ENCODE data around the gene BYSL. TPM values are rescaled to one million over a fixed set of nuclear protein-coding genes. Genes with fewer than 3 reads are reported as not detected.

BYSL gene
- polyA plus RNA-seq, 1 donor from 2014 or later = 19.8 TPM

- H3K4me3 ChIP-seq (ENCODE audit: low read length) = no peak overlapping the region
- no peak for TF ChIP-seq MXI1 (conservative IDR thresholded peaks at IDR 0.05; ENCODE audit: poor library complexity, severe bottlenecking)
- TF ChIP-seq EZH2 (IDR thresholded peaks at IDR 0.05; ENCODE audit: borderline replicate concordance, insufficient read depth, low read length, poor library complexity, severe bottlenecking) = no peak
- no peak for TF ChIP-seq EP300 (conservative IDR thresholded peaks at IDR 0.05; ENCODE audit: poor library complexity, severe bottlenecking)
- no peaks in the 10 kb centered on the region for H4K20me1 ChIP-seq (ENCODE audit: insufficient read depth)
- peaks cover 3% of the 10 kb centered on the region for H3K36me3 ChIP-seq (ENCODE audit: insufficient read depth, low read length)
- no peaks in the 10 kb centered on the region for H3K9me3 ChIP-seq (ENCODE audit: low read length)
- H3F3A ChIP-seq (ENCODE audit: insufficient read depth, low read length, poor library complexity, severe bottlenecking) = no peaks in the 10 kb centered on the region
- no peaks in the 10 kb centered on the region for H3K9me2 ChIP-seq (ENCODE audit: insufficient read depth, low read length)
- peaks cover 33% of the 10 kb centered on the region for H3K79me2 ChIP-seq (replicated peaks; ENCODE audit: insufficient read depth, low read length)
- no peak overlapping the region for H2AFZ ChIP-seq (ENCODE audit: low read depth, low read length)
- no peak overlapping the region for H3K27ac ChIP-seq (ENCODE audit: low read length)
- no peak overlapping the region for H3K4me2 ChIP-seq (ENCODE audit: low read length)
- no peaks in the 10 kb centered on the region for H3K27me3 ChIP-seq (ENCODE audit: insufficient read depth, low read depth, low read length)
- no peak overlapping the region for H3K9ac ChIP-seq (ENCODE audit: low read length)
These were observed 6.0 kb downstream of the BYSL start for GRCh38 chr6:41927253-41927652.

- TF ChIP-seq RAD21 (conservative IDR thresholded peaks at IDR 0.05) (no peak), EP300 (conservative IDR thresholded peaks at IDR 0.05; ENCODE audit: poor library complexity, severe bottlenecking) (no peak), TAF1 (IDR thresholded peaks at IDR 0.05; ENCODE audit: low read depth) (no peak), CTCF (IDR thresholded peaks at IDR 0.05; ENCODE audit: poor library complexity, severe bottlenecking) (no peak), EZH2 (IDR thresholded peaks at IDR 0.05; ENCODE audit: borderline replicate concordance, insufficient read depth, low read length, poor library complexity, severe bottlenecking) (no peak), MXI1 (conservative IDR thresholded peaks at IDR 0.05; ENCODE audit: poor library complexity, severe bottlenecking) (no peak), SMC3 (conservative IDR thresholded peaks at IDR 0.05; ENCODE audit: poor library complexity) (no peak), POLR2AphosphoS5 (IDR thresholded peaks at IDR 0.05) (no peak)
- TF ChIP-seq, protein P1, sequence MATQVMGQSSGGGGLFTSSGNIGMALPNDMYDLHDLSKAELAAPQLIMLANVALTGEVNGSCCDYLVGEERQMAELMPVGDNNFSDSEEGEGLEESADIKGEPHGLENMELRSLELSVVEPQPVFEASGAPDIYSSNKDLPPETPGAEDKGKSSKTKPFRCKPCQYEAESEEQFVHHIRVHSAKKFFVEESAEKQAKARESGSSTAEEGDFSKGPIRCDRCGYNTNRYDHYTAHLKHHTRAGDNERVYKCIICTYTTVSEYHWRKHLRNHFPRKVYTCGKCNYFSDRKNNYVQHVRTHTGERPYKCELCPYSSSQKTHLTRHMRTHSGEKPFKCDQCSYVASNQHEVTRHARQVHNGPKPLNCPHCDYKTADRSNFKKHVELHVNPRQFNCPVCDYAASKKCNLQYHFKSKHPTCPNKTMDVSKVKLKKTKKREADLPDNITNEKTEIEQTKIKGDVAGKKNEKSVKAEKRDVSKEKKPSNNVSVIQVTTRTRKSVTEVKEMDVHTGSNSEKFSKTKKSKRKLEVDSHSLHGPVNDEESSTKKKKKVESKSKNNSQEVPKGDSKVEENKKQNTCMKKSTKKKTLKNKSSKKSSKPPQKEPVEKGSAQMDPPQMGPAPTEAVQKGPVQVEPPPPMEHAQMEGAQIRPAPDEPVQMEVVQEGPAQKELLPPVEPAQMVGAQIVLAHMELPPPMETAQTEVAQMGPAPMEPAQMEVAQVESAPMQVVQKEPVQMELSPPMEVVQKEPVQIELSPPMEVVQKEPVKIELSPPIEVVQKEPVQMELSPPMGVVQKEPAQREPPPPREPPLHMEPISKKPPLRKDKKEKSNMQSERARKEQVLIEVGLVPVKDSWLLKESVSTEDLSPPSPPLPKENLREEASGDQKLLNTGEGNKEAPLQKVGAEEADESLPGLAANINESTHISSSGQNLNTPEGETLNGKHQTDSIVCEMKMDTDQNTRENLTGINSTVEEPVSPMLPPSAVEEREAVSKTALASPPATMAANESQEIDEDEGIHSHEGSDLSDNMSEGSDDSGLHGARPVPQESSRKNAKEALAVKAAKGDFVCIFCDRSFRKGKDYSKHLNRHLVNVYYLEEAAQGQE (IDR thresholded peaks at IDR 0.05; ENCODE audit: borderline replicate concordance) = no peak
- Histone ChIP-seq H3K79me2 (replicated peaks; ENCODE audit: insufficient read depth, low read length) (peaks cover 8% of the 10 kb centered on the region), H3K4me2 (ENCODE audit: low read length) (no peak overlapping the region), H4K20me1 (ENCODE audit: insufficient read depth) (no peaks in the 10 kb centered on the region), H3K27ac (ENCODE audit: low read length) (no peak overlapping the region), H3K9me2 (ENCODE audit: insufficient read depth, low read length) (no peaks in the 10 kb centered on the region), H3K36me3 (ENCODE audit: insufficient read depth, low read length) (peaks cover 3% of the 10 kb centered on the region), H3F3A (ENCODE audit: insufficient read depth, low read length, poor library complexity, severe bottlenecking) (no peaks in the 10 kb centered on the region), H3K9ac (ENCODE audit: low read length) (no peak overlapping the region), H3K27me3 (ENCODE audit: insufficient read depth, low read depth, low read length) (no peaks in the 10 kb centered on the region), H3K4me3 (ENCODE audit: low read length) (no peak overlapping the region), H3K9me3 (ENCODE audit: low read length) (no peaks in the 10 kb centered on the region), H2AFZ (ENCODE audit: low read depth, low read length) (no peak overlapping the region)
These were observed 8.6 kb downstream of the BYSL start for GRCh38 chr6:41929924-41930323.
